GM19463 (cell line): ENCODE data around the gene VASP.
"Not testable (repeated sequence)": the region's sequence is repeated elsewhere in the genome, so short reads cannot be mapped to it uniquely, and the experiment has no call there.

Experiments
- ATAC-seq: cut with Tn5 transposase; IDR thresholded peaks from one replicate; pipeline ENCODE4 v1.9.1; 2021; ENCODE audit warnings: mild to moderate bottlenecking, moderate library complexity; ENCODE audit not compliant: unreplicated experiment

VASP gene

DNA sequence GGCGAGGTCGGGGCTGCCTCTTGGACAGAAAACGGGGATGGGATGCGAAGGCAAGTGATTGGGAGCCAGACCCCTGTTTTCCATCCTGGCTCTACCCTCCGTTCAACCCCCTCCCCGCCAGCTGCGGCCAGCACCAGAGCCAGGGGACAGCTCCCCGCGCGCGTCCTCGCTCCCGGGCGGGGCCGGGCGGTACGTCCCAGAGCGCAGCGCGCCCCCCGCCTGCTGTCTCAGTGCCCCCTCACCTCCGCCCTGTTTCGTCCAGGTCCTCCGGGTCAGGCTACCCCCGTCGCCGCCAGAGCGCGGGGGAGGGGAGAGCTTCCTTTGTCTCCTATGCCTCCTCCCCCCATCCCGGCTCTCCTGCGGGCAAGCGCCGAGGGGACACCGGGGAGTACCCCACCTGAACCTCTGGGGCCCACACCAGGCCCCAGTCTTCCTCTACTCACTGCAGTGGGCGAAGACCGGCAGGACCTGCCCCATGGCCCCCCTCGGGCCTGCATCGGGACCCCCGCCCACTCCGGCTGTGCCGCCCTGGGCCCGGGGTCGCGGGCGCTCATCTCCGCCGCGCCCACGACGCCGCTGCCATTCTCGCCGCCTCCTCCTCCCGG, 10.8 kb upstream of the VASP start:
- ATAC-seq = no peak

DNA sequence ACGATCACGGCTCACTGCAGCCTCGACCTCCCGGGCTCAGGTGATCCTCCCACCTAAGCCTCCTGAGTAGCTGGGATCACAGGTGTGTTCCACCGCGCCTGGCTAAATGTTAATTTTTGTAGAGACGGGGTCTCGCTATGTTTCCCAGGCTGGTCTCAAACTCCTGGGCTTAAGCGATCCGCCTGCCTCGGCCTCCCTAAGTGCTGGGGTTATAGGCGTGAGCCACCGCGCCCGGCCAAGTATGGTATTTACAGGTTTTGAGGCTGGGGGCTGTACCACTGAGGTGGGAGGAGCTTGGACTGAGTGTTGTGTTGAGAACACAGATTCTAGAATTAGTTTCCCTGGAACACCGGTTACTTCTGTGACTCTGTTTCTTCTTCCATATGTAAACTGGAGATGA, 9.5 kb upstream of the VASP start:
- ATAC-seq = no peak

DNA sequence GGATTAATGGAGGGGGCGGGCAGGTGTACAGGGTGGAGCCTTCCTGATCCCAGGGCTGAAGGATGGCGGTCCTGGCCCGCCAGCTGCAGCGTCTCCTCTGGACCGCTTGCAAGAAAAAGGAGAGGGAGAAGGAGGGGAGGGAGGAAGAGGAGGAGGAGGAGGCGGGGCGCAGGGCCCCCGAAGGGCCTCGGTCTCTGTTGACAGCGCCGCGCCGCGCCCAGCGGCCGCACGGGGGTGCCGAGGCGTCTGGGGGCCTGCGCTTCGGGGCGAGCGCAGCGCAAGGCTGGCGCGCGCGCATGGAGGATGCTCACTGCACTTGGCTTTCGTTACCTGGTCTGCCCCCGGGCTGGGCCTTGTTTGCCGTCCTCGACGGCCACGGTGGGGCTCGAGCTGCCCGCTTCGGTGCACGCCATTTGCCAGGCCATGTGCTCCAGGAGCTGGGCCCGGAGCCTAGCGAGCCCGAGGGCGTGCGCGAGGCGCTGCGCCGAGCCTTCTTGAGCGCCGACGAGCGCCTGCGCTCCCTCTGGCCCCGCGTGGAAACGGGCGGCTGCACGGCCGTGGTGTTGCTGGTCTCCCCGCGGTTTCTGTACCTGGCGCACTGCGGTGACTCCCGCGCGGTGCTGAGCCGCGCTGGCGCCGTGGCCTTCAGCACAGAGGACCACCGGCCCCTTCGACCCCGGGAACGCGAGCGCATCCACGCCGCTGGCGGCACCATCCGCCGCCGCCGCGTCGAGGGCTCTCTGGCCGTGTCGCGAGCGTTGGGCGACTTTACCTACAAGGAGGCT, 8.7 kb upstream of the VASP start, which contains the start of gene PPM1N:
PPM1N (plus strand) TSS at position 33 of the 785 bp plus-strand sequence; CDS start at position 63, 30 bp downstream.
- ATAC-seq = no peak

DNA sequence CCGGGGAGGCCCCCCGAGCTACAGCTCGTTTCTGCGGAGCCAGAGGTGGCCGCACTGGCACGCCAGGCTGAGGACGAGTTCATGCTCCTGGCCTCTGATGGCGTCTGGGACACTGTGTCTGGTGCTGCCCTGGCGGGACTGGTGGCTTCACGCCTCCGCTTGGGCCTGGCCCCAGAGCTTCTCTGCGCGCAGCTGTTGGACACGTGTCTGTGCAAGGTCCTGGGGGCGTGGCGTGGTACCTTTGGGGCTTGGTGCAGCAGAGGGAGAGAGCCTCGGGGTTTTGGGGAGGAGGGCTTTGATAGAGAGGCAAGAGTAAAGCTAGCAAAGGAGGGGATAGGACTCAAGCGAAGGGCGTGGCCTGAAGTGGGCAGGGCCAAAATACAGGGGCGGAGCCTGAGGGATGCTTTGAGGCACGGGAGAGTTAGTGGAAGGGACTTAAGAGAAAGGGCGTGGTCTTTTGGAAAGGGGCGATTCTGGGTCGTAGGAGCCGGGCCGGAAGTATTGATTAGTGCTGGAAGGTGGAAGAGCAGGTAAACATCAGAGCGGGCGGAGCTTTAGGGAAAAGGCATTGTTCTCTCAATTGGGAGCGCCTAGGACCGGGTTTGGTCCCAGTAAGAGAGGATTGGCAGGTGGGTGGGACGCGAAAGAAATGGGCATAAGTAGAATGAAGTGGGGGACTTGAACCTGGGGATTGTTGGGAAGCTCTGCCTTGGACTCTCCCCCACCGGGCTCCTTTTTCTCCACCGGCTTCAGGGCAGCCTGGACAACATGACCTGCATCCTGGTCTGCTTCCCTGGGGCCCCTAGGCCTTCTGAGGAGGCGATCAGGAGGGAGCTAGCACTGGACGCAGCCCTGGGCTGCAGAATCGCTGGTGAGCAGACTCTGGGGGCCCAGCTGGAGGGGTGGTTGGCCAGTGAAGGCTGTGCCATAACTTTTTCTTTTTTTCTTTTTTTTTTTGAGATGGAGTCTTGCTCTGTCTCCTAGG, 7.8 kb upstream of the VASP start:
- ATAC-seq = no peak

DNA sequence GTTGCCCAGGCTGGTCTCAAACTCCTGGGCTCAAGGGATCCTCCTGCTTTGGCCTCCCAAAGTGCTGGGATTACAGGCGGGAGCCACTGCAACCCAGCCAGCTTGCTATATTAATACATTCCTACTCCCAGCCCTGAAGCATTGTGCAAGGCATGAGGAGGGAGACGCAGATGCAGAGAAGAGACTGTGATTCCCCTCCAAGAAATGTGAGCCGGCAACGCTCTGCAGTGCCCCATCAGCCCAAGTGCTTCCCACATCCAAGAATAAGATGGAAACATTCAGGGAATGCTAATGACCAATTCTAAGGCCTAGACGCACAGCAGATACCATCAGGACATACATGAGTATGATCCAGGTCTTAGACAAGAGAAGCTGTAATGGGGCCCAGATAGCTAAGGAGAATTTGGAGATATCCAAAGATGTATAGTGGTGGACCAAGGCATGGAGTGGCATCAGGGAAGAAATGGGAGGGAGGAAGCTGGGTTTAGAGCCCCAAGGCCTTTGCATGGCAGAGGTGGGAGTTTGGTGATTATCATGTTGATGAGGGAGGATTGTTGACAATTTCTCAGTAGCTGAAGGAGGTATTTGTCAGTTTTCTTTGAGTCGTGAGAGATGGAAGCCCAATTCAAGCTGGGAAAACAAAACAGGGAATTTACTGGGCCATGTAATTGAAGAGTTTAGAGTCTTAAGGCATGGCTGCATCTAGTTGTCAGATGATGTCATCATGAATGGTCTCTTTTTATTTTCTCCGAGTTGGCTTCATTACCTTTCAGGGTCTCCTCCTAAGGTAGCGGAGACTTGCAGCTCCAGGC, 6.2 kb upstream of the VASP start:
- no peak for ATAC-seq

DNA sequence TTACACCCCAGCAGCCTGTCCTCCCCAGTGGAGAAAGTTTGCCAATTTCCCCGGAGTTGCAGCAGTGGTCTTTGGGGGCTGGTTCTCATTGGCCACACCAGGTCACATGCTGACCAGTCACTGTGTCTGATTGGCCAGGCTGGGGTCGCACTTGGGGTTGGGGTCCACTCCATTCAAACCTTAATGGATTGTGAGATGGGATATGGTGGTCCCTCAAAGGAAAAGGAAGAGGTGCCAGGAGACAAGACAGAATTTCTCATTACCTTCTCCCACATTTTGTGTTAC, 5.6 kb upstream of the VASP start:
- no peak for ATAC-seq

DNA sequence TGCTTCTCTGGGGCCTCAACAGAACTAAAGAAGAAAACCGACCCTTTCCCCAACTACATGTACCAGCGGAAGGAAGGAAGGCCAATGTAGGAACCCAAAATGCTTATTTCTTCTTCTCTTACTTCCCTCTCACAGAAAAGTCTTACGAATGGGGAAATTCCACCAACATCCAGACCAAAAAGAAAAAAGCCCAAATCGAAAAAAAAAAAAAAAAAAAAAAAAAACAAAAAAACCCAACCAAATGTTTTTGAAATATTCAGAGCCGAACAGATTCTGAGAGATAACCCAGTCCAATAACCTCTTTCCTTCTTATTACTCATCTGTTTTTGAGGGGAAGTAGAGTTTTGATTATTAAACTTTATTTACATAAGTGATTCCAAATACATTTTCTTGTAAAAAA, 5.2 kb upstream of the VASP start:
- no peak for ATAC-seq

DNA sequence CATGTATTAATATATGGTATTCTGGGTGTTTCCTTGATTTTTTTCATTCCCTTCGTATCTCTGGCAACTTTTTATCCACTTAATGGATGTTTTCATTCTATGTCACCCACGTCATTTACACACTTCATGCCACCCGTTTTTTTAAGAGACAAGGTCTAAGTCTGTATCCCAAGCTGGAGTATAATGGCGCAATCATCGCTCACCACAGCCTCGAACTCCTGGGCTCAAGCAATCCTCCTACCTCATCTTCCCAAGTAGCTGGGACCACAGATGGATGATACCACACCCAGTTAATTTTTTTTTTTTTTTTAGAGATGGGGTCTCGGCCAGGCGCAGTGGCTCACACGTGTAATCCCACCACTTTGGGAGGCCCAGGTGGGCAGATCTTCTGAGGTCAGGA, 3.4 kb upstream of the VASP start:
- ATAC-seq = no peak

DNA sequence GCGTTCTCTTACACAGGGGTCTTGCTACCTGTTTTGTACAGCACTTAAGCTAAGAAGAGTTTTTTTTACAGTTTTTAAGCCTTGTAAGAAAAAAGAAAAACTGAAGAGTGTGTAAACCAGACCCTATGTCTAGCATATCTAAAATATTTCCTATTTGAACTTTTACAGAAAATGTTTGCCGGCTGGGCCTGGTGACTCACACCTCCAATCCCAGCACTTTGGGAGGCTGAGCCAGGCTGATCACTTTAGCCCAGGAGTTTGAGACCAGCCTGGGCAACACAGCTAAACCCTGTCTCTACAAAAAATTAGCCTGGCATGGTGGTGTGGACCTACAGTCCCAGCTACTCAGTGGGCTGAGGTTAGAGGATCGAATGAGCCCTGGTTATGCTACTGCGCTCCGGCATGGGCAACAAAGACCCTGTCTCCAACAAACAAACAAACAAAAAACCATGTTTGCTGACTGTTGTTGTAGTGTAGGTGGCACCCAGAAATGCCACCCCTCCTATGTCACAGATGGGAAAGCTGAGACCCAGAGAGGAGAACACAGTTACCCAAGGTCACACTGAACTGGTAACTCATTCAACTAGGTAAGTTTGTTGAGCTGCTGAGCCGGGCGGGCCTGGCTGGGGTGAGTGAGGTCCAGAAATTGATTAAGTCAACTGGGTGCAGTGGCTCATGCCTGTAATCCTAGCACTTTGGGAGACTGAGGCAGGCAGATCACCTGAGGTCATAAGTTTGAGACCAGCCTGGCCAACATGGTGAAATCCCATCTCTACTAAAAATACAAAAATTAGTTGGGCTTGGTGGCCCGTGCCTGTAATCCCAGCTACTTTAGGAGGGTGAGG, 1.9 kb upstream of the VASP start:
- no peak for ATAC-seq

DNA sequence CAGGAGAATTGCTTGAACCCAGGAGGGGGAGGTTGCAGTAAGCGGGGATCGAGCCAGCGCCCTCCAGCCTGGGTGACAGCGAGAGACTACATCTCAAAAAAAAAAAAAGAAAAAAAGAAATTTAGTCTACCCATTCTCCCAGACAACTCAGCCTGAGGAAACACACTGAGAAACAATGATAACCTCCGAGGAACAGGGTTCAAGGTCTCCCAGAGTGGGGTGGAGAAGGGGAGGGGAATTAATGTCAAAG, 1.4 kb upstream of the VASP start:
- ATAC-seq = no peak

DNA sequence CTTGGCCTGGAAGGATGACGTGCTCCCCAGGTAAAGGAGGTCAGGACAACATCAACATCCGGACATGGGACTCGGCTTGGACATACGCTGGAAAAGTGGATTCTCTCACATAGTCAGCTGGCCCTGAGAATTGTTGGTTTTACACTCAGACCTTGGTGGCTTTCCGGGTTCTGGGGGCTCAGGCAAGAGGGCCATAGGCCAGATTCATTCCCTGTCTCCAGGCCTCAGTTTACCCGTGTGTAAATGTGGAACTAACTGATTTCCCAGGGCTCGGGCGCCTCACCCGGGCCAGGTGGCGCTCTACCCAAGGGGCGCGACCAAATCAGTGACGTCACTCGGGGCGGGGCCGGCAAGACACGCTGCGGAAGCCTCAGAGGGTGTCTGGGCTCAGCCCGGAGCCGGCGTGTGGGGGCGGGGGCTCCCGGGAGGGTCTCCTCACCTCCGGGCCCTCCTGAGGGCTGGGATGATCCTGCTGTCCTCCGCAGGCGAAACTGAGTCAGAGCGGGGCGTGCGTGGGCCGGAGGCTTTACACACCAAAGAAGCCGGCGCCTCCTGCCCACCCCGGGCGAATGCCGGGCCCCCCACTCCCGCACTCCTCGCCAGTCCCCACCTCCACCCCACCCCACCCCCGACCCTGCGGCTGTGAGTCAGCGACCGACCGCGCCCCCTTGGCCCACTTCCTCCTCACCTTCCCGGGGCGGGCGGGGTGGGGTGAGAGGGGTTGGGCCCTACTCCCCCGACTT, 862 bp upstream of the VASP start:
- ATAC-seq = peak; percentile 58

DNA sequence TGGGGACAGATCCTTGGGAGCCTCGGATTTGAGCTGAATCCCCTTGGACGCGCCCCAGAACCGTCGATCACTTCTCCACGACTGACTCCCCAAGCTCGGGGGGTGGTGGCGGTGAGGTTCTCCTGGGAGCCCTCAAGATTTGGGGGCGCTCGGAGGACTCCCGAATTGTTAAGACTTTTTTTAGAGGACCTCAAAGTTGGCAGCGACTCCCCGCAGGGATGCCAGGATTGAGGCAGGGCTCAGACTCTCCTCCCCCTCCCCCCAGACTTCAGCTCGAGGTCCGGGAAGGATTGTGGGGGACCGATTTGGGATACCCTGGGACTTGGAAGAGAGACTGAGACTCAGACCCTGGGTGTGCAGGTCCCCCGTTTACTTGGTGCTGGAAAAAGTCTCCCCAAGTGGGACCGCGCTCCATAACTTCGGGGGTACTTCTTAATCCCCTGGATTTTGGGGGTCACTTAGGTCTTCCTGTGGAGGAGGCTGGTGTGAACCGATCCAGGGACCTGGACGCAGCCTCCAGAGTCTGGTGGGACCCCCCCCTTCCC, 665 bp downstream of the VASP start:
- ATAC-seq = no peak

DNA sequence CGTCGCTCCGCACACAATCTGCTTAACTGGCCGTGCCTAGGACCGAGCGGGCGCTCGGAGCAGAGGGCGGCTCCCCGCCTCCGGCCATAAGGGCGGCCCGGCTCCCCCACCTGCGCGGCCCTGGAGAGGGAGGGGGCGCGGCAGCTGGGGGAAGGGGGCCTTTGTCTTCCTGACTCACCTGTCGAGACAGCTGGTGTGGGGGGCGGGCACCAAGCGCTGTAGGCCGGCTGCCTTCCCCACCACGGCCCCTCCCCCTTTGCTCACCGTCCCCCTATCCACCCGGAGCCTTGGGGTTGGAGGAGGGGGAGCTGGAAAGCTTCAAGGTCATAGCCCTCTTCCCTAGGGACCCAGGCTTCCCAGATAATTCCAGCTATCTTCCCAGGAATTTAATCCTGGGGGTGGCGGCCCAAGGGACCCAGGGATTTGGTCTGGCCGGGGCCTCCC, 1.2 kb downstream of the VASP start:
- ATAC-seq = no peak

DNA sequence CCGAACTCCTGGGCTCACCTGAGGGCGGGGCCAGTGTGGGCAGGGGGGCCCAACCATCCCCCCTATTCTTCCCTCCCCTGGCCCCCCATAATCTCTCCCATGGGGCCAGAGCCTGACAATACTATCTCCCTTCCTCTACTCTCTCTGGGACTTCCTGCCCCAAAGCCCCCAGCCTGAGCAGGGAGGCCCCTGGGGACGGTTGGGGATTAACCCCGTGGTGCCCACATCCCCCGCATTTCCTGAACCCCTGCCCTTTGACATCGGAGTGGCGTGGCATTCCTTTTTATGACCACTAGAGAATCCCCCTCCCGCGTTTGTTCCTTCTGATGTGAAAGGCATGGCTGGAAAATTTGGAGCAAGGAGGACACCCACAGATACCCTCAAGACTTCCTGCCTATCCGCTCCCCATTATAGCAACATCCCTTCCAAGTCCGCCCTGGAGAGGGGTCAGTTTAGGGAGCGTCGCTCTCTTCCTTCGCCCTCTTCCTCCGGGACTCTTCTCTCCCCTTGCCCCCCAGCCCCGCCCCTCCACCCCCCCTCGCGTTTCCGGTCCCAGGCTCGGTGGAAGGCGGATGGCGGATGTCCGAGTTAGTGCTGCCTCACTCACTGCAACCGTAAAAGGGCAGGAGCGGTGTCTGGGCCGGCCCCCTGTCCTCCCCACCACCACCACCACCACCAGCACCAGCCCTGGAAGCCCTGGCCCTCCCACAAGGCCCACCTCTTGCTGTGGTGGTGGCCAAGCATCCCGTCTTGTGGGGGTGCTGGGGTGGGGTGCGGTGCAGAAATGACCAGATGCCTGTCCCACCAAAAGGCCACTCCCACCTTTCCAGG, 1.8 kb downstream of the VASP start:
- no peak for ATAC-seq

DNA sequence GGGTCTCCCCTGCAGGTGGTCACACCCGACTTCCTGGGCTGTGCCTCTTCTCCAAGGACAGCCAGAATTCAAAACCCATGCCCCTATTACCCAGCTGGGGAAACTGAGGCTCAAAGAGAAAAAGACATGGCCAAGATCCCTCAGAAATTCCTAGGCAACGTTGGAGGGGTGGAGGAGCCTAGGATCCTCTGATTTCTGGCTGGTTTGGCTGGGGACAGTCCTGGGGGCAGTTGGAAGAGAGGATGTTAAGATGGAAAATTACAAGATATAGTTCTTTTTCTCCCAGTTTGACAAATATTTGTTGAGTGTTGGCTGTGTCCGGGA, 2.4 kb downstream of the VASP start:
- ATAC-seq = no peak

DNA sequence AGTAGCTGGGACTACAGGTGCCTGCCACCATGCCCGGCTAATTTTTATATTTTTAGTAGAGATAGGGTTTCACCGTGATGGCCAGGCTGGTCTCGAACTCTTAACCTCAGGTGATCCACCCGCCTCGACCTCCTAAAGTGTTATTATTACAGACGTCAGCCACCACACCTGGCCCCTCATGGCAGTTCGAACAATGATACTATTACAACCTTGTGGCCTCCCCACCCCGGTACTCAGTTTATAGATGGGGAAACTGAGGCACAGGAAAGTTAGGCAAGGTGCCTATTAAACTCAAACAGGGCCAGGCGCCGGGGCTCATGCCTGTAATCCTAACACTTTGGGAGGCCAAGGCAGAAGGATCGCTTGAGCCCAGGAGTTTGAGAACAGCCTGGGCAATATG, 3.1 kb downstream of the VASP start:
- ATAC-seq = not testable (repeated sequence)

DNA sequence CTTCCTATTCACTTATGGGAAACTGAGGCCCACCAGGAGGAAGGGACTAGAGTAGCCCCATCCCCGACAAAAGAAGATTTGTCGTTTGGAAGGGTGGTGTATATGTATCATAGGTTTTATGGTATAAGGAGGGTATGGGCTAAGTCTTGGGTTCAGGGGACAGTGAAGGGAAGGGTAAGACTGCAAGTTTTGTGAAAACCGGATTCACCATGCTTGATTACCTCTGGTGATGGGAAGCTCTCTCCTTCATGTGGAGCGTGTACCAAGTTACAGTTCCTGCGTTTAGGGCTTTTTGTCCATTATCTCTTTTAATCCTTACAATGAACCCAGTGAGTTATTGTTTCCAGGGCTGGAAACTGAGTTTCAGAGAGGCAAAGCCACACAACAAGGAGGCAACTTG, 3.8 kb downstream of the VASP start:
- no peak for ATAC-seq

DNA sequence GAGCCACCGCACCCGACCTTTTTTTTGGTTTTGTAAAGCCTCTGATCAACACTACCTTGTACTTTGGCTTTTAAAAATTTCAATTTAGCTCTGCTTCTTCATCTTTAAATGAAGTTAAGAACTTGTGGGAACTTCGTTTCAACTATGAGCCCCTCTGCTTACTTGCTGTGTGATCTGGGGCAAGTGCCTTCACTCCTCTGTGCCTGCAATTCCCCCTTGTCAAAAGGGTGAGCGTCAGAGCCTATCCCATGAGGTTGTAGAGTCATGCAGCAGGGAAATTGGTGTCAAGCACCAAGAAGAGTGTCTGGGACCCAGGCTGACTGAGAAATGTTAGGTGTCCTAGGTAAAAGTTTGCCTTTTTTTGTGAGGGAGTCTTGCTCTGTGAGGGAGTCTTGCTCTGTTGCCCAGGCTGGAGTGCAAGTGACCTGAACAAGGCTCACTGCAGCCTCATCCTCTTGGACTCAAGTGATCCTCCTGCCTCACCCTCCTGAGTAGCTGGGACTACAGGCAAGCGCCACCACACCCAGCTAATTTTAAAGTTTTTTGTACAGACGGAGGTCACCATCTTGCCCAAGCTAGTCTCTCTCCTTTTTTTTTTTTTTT, 5.7 kb downstream of the VASP start:
- ATAC-seq = no peak
